Adrenal gland (tissue), 12 donors: ENCODE results near the gene KDM4C. TPM values are rescaled to one million over a fixed set of nuclear protein-coding genes. Genes with fewer than 3 reads are reported as not detected.

Experiments
- DNase-seq, 7 donors: peaks; one replicate each; pipeline ENCODE4 v3.0.0-alpha.2; 2019 to 2020
- H3K27ac ChIP-seq, 5 donors: fragments of 200-600 bp; sonication (generic) in 4 of 5; 1 replicate in 3 of 5; 2 replicates in 2 of 5; pipeline versions ENCODE4 v1.5.1 to v1.8.0; 2016 to 2020; ENCODE audit warnings: mild to moderate bottlenecking in 1 of 5
- H3K27me3 ChIP-seq: fragments of 200-600 bp; 2 replicates; pipeline ENCODE4 v1.8.0; 2021
- H3K36me3 ChIP-seq, 2 donors: fragments of 200-600 bp; replicated peaks in 1 of 2; 1 replicate in 1 of 2; 2 replicates in 1 of 2; pipeline versions ENCODE4 v1.5.1 to v1.8.0; 2018 to 2022
- H3K4me1 ChIP-seq, 2 donors: fragments of 200-600 bp; replicated peaks in 1 of 2; 1 replicate in 1 of 2; 2 replicates in 1 of 2; pipeline versions ENCODE4 v1.5.1 to v1.8.0; 2018 to 2021
- H3K4me3 ChIP-seq, 4 donors: fragments of 200-600 bp; sonication (generic) in 3 of 4; one replicate each; pipeline ENCODE4 v1.5.1; 2016 to 2018
- H3K9me3 ChIP-seq, 3 donors: fragments of 200-600 bp; sonication (generic) in 1 of 3; replicated peaks in 1 of 3; 1 replicate in 2 of 3; 2 replicates in 1 of 3; pipeline versions ENCODE4 v1.5.1 to v1.8.0; 2016 to 2021
- POLR2A ChIP-seq, 2 donors: fragments of 450-650 bp; IDR thresholded peaks; one replicate each; pipeline ENCODE4 v1.6.1; 2017; ENCODE audit warnings: antibody characterized with exemption in 2 of 2, mild to moderate bottlenecking in 2 of 2, moderate library complexity in 1 of 2
- WGBS, 4 donors: extraction: QIAGEN DNeasy Blood & Tissue Kit in 2 of 4; methylation state at CpG; one replicate each; pipeline versions ENCODE4 v1.1.5 to v1.1.7; 2013 to 2017; 5-methylcytosine and 5-hydroxymethylcytosine counted together
- intact Hi-C, 2 donors: fragments of 100-400 bp; cut with DNase I; formaldehyde crosslinking; loops; one replicate each; pipeline versions ENCODE4 v1.14.1 to v1.15.0; 2022 to 2023
- polyA plus RNA-seq, 3 donors: library from polyadenylated mRNA; stranded (reverse); fragments of 200-250 nt in 2 of 3; fragments of 350-450 nt in 1 of 3; fragmentation: Illumina TruSeq in 1 of 3; extraction: RNeasy Lipid Tissue Mini Kit (QIAGEN cat#74804) in 1 of 3; gene quantifications; one replicate each; pipeline ENCODE4 v1.2.3, GENCODE V29; 2013 to 2014
- total RNA-seq, 9 donors: library from RNA; depleted of rRNA in 4 of 9; stranded (reverse); fragments of >200 nt in 4 of 9; fragments of 120-200 nt in 1 of 9; fragmentation: NEBNext Ultra II Directional in 1 of 9; extraction: Animal tissue kit (Norgen Biotek cat#: 25700) in 1 of 9; gene quantifications; one replicate each; pipeline versions ENCODE4 v1.1.0 to v1.2.4, GENCODE V29; 2013 to 2023
- TF ChIP-seq, protein P1 (sequence below), 6 experiments: fragments of 450-650 bp in 4 of 6; fragments of 200-600 bp in 2 of 6; sonication (generic) in 1 of 6; IDR thresholded peaks; 1 replicate in 5 of 6; 2 replicates in 1 of 6; pipeline versions ENCODE4 v1.5.1 to v1.8.0; 2016 to 2021; ENCODE audit warnings: antibody characterized with exemption in 6 of 6, mild to moderate bottlenecking in 2 of 6, moderate library complexity in 1 of 6
- donor health status: healthy with polysubstance abuse.
- donor health status: Bipolar disorder and iron deficiency.
- donor health status: DM: yes; HTN: yes; CAD: no.
- donor health status: DM: no; HTN: no; CAD: no.
- donor health status: DM: no; HTN: no; CAD: no.
- donor health status: DM: yes; HTN: yes; CAD: no.

Gene KDM4C
- total and polyA plus RNA-seq, 12 donors = 7.9 to 33.4 (median 23.3) TPM

DNA sequence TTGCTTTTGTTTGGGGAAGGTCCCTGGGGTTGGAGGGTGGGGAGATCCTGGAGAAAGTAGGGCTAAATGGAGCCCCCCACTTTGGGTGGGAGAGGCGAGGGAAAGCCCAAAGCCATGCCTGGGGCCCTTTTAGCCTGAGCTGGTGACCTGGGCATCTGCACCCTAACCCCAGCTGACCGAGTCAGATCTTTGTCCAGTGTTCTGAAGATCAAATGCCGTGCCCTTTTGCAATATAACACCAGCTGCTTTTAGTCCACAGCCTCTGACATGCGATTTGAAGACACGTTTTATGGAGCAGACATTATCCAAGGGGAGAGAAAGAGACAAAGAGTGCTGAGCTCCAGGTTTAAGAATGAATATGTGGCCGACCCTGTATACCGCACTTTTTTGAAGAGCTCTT is 416.5 kb downstream of the KDM4C start:
- TF ChIP-seq POLR2A (IDR thresholded peaks at IDR 0.05) = no peak
- TF ChIP-seq, protein P1, sequence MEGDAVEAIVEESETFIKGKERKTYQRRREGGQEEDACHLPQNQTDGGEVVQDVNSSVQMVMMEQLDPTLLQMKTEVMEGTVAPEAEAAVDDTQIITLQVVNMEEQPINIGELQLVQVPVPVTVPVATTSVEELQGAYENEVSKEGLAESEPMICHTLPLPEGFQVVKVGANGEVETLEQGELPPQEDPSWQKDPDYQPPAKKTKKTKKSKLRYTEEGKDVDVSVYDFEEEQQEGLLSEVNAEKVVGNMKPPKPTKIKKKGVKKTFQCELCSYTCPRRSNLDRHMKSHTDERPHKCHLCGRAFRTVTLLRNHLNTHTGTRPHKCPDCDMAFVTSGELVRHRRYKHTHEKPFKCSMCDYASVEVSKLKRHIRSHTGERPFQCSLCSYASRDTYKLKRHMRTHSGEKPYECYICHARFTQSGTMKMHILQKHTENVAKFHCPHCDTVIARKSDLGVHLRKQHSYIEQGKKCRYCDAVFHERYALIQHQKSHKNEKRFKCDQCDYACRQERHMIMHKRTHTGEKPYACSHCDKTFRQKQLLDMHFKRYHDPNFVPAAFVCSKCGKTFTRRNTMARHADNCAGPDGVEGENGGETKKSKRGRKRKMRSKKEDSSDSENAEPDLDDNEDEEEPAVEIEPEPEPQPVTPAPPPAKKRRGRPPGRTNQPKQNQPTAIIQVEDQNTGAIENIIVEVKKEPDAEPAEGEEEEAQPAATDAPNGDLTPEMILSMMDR (IDR thresholded peaks at IDR 0.05) = no peak
- no peaks in the 10 kb centered on the region for H3K9me3 ChIP-seq
- H3K4me1 ChIP-seq = no peaks in the 10 kb centered on the region
- DNase-seq = no peak
- H3K4me3 ChIP-seq = no peak overlapping the region
- H3K27me3 ChIP-seq = no peaks in the 10 kb centered on the region
- no peak overlapping the region for H3K27ac ChIP-seq
- 88 to 98% (median 91%) methylated on average over 6 to 7 of the region's 7 CpGs for WGBS, 4 donors
- intact Hi-C loops = no loop called here
- no peaks in the 10 kb centered on the region for H3K36me3 ChIP-seq

DNA sequence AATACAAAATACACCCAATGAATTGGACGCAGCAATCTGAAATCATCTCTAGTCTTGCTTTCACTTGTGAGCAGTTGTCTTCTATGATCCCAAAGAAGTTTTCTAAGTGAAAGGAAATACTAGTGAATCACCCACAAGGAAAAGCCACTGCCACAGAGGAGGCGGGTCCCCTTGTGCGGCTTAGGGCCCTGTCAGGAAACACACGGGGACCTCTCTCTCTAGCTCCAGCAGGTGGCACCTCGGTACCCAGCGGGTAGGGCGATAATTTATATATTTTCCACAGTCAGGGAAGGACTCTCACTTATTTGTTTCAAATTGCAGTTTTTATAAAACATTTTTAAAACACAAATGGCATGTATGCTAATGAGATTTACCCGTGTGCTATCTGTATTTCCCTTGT is 417.1 kb downstream of the KDM4C start:
- no peaks in the 10 kb centered on the region for H3K9me3 ChIP-seq
- H3K27me3 ChIP-seq = no peaks in the 10 kb centered on the region
- no peaks in the 10 kb centered on the region for H3K4me1 ChIP-seq
- TF ChIP-seq, protein P1 (IDR thresholded peaks at IDR 0.05) = no peak
- TF ChIP-seq POLR2A (IDR thresholded peaks at IDR 0.05) = no peak
- H3K4me3 ChIP-seq = no peak overlapping the region
- DNase-seq = no peak
- no peak overlapping the region for H3K27ac ChIP-seq
- WGBS, 4 donors = 91 to 98% (median 94%) methylated on average over 8 of the region's 8 CpGs
- intact Hi-C loops = no loop called here
- no peaks in the 10 kb centered on the region for H3K36me3 ChIP-seq

DNA sequence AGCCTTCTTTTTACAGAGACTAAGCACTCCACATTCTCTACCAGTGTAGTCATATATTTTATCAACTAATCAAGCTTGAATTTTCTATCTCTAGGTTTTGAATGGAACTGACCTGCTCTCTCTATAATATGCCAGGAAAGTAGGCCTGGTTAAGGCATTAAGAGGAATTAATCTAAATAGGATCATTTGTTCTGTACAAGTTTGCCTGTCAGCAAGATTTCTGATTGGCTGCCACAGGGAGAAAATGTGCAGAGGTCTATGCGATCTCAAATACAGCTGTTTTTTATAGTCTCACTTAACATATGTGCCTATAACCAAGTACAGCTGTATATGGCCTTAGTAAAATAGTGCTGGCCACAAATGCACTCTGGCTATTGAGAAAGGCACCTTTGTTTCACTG is 418.8 kb downstream of the KDM4C start:
- Histone ChIP-seq H3K27me3 (no peaks in the 10 kb centered on the region), H3K27ac (no peak overlapping the region), H3K4me1 (no peaks in the 10 kb centered on the region), H3K4me3 (no peak overlapping the region), H3K9me3 (no peaks in the 10 kb centered on the region), H3K36me3 (no peaks in the 10 kb centered on the region)
- 71 to 94% (median 93%) methylated on average over 1 of the region's 1 CpG for WGBS, 4 donors
- TF ChIP-seq, protein P1 (IDR thresholded peaks at IDR 0.05) = no peak
- TF ChIP-seq POLR2A (IDR thresholded peaks at IDR 0.05) = no peak
- no peak for DNase-seq
- intact Hi-C loops = no loop called here

DNA sequence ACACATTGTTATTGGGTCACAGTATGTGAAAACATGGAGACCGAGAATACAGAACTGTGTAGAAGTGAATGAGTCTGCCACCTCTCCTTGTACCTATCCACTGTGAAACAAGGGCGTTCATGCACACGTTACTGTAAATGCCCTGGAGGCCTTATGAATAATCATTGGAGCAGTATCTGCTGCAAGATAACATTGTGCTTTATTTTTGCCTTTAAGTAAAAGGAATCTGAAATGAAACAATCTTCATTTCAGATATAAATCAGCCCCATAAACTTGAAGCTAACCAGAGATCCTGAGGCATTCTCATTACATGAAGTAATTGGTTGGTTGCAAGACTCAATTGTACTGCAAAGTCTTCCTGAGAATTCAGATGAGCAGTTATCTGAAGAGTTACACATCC is 419.6 kb downstream of the KDM4C start:
- Histone ChIP-seq H3K27me3 (no peaks in the 10 kb centered on the region), H3K27ac (no peak overlapping the region), H3K4me1 (no peaks in the 10 kb centered on the region), H3K36me3 (no peaks in the 10 kb centered on the region), H3K4me3 (no peak overlapping the region), H3K9me3 (no peaks in the 10 kb centered on the region)
- DNase-seq = no peak
- intact Hi-C loops = no loop called here
- TF ChIP-seq, protein P1 (IDR thresholded peaks at IDR 0.05) = no peak
- no peak for TF ChIP-seq POLR2A (IDR thresholded peaks at IDR 0.05)
- 82 to 89% (median 89%) methylated on average over 3 of the region's 3 CpGs for WGBS, 4 donors
